Measurements from ENCODE around the gene PRTN3.
A peak's percentile ranks its signal among the peaks of the same experiment; 100 is the strongest.
"Not testable (repeated sequence)": the region's sequence is repeated elsewhere in the genome, so short reads cannot be mapped to it uniquely, and the experiment has no call there.

Gene PRTN3

DNA sequence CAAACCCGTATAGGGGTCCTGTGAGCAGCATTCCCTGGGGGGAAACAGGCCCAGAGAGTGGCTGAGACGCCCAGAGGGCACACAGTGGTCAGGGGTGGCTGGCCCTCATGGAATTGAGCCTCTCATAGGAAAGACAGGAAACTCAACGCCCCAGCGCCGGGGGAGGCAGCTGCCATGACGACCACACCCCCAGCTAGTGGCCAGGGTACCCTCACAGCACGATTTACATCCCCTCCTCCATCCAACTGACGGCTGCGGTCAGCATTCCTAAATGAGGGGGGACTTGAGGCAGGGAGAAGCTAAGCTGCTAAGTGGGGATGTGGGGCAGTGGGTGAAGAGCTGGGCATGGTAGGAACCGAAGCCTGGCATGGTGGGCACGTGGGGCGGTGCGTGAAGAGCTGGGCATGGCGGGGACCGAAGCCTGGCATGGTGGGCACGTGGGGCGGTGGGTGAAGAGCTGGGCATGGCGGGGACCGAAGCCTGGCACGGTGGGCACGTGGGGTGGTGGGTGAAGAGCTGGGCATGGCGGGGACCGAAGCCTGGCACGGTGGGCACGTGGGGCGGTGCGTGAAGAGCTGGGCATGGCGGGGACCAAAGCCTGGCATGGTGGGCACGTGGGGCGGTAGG, 42.2 kb downstream of the PRTN3 start:
- DNase-seq (ENCODE audit: low spot score) = no peak

DNA sequence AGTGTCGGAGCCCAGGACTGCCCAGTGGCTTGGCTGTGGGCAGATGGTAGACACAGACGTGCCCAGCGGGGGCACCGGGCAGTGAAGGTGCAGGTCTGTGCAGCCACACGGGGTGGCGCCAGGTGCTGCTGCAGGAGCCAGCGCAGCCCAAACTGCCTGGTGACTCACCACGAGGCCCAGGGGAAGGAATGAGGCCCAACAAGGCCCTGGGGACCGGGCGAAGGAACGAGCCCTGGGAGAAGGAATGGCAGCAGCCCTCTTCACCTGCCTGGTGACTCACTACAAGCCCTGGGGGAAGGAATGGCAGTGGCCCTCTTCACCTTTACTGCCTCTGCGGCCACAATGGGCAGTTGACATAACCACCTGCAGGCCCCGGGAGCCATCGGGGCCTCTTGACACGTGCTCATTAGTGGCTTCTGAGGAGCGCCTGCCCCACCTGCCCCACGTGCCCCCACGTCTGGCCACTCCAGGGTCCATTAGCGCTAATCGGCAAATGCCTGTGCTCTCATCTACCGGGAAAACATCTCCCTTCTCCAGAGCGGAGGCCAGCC, 42.9 kb downstream of the PRTN3 start:
- DNase-seq (ENCODE audit: low spot score) = no peak

DNA sequence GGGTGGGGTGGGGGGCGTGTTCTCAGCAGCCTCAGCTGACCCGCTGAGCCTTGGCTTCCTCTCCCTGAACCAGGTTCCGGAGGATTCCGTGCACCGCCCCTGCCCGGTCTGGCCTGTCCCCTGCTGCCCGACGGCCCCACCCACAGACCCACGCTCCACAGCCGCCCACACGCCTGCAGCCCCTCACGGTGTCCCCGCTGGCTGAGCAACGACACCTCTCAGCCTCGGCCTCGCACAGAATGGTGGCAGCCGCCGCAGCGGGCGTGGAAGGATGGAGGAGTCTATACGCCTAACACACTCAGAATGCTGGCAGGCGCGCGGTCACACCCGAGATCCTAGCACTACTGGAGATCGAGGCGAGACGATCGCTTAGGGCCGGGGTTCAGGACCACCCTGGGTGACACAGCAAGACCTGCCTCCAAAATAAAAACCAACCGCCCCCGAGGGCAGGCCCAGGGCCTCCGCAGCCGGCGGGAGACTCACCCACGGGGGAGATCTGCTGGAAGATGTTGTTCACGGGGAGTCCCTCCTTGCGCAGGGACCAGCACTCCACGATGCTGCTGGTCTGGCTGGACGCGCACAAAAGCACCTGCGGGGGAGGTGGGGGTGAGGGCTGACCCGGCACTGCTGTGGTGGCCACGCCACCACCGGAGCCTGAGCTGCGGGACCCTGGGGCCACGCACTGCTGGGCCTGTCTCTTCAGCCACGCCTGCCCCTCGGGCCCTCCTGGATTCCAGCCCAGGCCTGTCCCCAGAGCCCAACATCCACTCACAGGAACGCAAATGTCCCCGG, 43.8 kb downstream of the PRTN3 start:
- DNase-seq (ENCODE audit: low spot score) = no peak

DNA sequence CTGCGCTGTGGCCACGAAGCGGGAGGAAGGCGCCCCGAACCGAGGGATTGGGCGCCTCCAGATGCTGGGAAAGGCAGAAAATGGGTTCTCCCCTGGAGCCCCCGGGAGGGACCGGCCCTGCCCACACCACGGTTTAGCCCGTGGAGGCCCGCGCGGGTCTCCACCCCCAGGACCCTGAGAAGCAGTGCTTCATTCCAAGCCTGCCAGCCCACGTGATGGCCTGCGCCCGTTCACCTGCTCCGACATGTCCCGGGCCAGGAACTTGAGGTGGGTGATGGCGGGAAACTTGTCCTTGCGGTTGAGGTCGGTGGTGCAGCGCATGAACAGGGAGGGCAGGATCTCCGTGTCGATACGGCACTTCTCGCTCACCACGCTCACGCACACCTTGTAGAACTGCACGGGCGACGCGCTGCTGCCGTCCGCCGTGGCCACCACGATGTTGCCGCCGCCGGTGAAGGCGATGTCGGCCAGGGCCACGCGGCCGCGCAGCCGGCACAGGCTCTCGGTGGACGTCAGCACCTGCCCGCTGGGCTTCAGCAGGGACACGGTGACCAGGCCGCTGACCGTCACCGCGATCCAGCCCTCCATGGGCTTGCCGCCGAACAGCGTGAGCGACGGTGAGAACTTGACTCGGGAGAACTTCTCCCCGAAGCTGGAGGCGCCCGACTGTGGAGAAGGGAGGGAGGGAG, 44.9 kb downstream of the PRTN3 start:
- no peak for DNase-seq (ENCODE audit: low spot score)

DNA sequence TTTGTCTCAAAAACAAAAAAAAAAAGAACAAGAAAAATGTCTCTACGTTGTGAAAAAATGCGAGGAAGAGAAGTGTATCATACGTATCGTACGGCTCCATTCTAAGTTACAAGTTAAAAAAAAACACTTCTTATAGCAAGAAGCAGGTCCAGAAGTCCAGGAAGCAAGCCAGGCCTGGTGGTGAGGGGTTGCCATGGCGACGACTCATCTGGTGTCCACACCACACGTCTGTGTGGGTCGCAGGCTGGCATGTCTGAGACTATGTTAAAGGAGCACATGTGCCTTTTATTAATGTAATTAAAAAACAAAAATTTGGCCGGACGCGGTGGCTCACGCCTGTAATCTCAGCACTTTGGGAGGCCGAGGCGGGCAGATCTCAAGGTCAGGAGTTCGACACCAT, 46.3 kb downstream of the PRTN3 start:
- no peak for DNase-seq (ENCODE audit: low spot score)

DNA sequence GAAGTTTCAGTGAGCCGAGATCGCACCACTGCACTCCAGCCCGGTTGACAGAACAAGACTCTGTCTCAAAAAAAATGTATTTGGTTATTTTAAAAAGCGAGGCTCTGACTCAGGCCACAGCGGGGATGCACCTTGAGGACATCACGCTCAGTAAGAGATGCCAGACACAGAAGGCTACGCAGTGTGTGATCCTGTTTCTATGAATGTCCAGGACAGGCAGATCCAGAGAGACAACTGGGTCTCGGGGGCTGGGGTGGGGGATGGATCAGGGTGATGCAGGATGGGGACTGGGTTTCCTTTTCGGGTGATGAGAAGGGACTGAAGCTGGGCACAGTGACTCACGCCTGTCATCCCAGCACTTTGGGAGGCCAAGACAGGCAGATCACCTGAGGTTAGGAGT, 46.8 kb downstream of the PRTN3 start:
- no peak for DNase-seq (ENCODE audit: low spot score)

DNA sequence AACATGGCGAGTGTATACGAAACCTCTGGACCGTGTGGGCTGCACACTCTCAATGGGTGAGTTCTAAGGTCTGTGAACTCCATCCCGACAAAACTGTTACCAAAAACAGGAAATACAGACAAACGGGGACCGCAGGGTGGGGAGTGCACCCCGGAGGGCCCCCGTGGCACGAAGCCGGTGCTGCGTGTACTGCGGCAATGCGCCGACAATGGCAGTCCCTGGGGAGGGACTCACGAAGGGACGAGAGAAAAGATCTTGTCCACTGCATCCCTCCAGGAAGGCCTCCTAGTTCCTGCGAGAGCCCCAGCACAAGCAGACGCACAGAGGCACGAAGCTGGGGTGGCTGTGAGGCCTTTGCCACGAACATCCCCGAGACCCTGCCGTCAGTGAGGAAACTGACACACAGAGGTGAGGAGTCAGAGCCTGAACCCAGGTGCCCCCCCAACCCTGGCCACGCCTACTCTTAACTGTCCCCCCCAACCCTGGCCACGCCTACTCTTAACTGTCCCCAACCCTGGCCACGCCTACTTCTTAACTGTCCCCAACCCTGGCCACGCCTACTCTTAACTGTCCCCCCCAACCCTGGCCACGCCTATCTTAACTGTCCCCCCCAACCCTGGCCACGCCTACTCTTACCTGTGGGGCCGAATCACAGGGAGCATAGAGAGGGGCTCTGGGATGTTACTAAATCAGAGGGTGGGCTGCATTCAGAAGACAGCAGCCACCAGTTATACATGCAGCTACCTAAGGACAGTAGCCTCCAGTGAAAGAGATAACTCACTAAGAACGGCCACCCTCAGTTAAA, 48.0 kb downstream of the PRTN3 start:
- DNase-seq (ENCODE audit: low spot score) = no peak

DNA sequence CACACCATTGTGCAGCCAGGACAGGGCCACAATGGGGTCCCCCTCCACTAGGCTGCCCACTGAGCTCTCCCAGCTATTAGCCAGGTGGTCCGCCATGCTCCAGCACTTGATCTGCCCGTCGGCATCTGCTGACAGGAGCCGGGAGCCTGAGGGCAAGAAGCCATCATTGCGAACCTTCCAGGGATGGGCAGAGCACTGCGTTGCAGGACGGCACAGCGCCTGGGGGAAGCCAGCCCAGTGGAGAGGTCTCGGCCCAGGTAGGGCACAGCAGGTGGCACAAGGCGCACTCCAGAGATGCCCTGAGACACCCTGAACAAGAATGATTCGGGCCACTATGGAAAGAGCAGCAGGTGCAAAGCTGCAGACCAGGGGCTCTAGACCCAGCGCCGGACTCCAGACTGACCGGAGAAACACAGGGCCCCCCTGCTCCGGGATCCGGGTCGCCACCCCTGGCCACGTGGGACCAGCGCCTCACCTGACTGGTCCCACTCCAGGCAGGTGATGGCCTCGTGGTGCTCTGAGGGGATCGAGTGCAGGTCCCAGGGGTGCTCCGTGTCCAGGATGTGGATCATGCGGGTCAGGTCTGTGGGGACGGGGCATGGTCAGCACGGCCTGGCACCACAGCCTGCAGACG, 49.0 kb downstream of the PRTN3 start:
- DNase-seq (ENCODE audit: low spot score) = no peak

DNA sequence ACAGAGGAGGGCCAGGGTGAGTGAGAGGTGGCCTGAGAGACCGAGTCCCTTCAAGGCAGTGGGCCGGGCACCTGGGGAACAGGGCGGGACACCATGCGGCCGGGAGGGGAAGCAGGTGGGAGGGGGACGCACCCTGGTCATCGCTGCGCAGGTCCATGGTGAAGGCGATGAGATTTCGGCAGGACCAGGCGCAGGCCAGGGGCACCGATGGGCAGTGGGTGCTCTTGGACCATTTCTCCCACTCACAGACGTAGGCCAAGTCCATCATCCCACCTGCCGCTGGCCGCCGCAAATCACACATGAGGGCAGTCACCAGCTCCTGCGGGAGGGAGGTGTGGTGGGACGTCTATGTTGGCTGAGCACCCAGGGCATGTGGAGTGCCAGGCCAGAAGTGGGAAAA, 50.0 kb downstream of the PRTN3 start:
- no peak for DNase-seq (ENCODE audit: low spot score)

DNA sequence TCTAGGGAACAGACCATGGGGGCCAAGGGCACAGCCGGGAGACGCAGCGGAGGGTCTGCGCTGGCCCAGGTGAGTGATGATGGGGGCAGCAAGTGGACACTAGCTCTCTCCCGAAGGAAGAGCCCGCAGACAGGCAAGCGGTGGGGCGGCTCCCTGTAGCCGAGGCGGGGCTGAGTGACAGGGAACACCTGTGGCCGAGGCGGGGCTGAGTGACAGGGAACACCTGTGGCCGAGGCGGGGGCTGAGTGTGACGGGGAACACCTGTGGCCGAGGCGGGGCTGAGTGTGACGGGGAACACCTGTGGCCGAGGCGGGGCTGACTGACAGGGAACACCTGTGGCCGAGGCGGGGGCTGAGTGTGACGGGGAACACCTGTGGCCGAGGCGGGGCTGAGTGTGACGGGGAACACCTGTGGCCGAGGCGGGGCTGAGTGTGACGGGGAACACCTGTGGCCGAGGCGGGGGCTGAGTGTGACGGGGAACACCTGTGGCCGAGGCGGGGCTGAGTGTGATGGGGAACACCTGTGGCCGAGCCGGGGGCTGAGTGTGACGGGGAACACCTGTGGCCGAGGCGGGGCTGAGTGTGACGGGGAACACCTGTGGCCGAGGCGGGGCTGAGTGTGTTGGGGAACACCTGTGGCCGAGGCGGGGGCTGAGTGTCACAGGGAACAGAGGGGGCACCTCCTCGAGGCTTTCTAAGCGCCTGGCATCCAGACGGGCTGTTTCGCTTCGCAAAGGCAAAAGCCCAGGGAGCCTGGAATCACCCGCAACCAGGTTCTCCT, 50.8 kb downstream of the PRTN3 start:
- DNase-seq (ENCODE audit: low spot score) = not testable (repeated sequence)

DNA sequence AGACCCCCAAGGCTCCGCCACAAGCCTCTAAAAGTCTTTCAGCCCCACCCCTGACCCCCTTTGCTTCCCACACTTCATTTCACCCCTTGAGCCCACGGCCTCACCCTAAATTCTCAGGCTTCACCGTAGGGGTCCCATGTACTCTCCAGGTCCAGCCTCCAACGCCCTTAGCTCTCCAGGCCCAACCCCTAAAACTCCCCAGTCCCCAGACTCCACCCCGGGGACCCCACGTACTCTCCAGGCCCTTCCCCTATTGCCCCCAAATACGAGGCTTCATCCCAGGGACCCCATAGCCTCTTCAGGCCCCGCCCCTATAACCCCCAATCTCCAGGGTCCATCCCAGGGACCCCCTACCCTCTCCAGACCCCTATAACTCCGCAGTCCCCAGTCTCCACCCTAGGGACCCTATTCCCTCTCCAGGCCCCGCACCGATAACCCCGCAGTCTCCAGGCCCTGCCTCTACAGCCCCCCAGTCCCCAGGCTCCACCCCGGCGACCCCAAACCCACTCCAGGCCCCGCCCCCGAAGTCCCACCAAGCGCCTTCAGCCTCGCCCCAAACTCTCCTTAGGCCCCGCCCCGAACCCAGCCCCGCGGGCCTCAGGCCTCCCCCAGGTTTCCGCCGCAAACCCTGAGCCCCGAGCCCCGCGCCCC, 51.6 kb downstream of the PRTN3 start:
- no peak for DNase-seq (ENCODE audit: low spot score)

DNA sequence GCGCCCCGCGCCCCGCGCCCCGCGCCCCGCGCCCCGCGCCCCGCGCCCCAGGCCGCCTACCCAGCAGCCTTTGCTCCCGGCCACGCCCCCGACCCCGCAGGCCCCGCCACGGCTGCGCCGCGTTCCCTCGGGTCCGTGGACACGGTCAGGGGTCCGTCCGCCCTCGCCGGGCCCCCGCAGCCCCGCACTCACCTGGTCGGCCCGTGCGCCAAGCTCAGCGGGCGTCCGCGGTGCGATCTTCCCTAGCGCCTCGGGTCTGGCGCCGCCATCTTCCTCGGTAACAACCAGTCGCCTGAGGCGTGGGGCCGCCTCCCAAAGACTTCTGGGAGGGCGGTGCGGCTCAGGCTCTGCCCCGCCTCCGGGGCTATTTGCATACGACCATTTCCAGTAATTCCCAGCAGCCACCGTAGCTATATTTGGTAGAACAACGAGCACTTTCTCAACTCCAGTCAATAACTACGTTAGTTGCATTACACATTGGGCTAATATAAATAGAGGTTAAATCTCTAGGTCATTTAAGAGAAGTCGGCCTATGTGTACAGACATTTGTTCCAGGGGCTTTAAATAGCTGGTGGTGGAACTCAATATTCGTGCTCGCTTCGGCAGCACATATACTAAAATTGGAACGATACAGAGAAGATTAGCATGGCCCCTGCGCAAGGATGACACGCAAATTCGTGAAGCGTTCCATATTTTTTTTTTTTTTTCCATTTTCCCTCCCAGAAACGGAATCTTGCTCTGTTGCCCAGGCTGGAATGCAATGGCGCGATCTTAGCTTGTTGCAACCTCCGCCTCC, 52.3 kb downstream of the PRTN3 start, which contains the start of the genes MED16 and RNU6-9:
Gene MED16, minus strand, starts transcription at position 294 of the 796 bp plus-strand sequence. CDS start 2,056 bp downstream, outside the sequence.
Gene RNU6-9, plus strand, starts transcription at position 591 of the 796 bp plus-strand sequence.
- peak; percentile 94 for DNase-seq (ENCODE audit: low spot score)

DNA sequence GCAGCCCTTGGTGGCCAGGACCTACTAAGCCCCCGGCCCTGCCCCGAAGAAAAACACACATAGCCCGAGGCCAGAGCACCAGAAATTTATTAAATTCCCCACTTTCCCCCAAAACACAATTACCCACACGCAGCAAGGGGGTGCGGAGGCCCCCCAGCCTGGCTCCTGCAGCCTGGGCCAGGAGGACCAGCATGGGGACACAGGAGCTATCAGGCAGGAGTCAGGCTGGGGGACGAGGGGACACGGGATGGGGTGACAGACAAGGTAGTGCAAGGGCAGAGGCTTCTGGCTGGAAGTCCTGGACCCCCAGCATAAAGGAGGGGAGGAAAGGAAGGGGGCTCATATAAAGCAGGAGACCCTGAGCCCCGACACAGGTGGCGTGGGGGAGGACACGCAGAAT, 55.6 kb downstream of the PRTN3 start:
- no peak for DNase-seq (ENCODE audit: low spot score)

DNA sequence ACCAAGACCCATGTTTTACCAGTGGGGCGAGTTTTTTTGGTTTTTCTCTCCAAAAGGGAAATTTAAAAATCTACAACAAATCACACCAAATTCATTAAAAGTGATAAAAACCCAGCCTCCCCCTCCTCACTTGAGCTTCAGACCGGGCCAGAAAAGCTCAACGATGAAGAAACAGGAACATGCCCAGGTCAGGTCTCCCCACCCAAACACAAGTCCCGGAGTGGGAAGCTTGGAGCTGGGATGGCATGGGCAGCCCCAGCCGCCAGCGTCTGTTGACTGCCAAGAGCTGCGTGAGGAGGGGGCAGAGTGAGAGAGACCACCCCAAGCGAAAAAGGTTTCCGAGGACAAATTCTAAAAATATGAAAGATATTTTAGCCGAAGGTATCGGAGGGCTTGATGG, 56.2 kb downstream of the PRTN3 start:
- DNase-seq (ENCODE audit: low spot score) = no peak

DNA sequence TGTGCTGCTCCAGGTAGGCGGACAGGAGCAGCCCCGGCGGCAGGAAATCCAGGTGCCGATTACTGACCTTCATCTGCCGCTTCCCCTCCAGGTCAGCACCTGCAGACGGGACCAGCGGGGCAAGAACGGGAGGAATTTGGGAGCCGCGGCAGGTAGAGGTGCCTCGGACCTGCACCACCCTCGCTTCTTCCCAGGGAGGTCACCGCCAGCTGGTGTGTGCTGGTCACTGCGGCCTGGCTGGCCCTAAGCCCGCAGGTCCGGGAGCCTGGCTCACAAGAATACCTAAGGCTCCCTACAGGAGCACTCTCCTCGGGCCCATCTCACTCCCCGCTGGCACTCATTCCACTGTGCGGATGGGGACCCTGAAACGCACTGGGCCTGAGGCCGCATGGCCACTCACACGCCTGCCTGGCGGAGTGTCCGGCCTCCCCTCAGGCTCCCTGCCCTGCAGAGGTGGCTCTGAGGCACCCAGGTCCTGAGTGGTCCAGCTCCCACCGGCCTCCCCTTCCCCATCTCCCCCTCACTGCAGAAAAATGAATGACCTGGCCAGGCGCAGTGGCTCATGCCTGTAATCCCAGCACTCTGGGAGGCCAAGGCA, 56.7 kb downstream of the PRTN3 start:
- DNase-seq (ENCODE audit: low spot score) = no peak
